NCI-H2196 treated with DMSO at 0.1 percent for 48 hours (cell line): ENCODE measurements around the gene PALMD.

ENCODE experiments used
- DNase-seq: peaks from one replicate; lab custom pipeline; 2025; ENCODE audit not compliant: unreplicated experiment; lab: John Stamatoyannopoulos, UW

Gene PALMD

GRCh38 chr1:99645699-99646531, at the start of gene PALMD:
PALMD (plus strand) TSS chr1:99646113; CDS start chr1:99646318, 205 bp downstream.
- DNase-seq, result no peak

- DNase-seq, result no peak
Observed at GRCh38 chr1:99598738-99599411, 47.0 kb upstream of the PALMD start.

GRCh38 chr1:99599678-99600175, 46.2 kb upstream of the PALMD start:
- DNase-seq, result no peak

- DNase-seq, result no peak
Observed at GRCh38 chr1:99600782-99601181, 45.1 kb upstream of the PALMD start.

- DNase-seq, result no peak
Observed at GRCh38 chr1:99601208-99601607, 44.7 kb upstream of the PALMD start.

- DNase-seq, result no peak
Observed at GRCh38 chr1:99601709-99602403, 44.1 kb upstream of the PALMD start.

- no peak for DNase-seq
Observed at GRCh38 chr1:99602404-99602969, 43.4 kb upstream of the PALMD start.

- no peak for DNase-seq
Observed at GRCh38 chr1:99603699-99604560, 42.0 kb upstream of the PALMD start.

GRCh38 chr1:99606306-99606705, 39.6 kb upstream of the PALMD start:
- no peak for DNase-seq

GRCh38 chr1:99607590-99607989, 38.3 kb upstream of the PALMD start:
- no peak for DNase-seq

GRCh38 chr1:99608058-99608457, 37.9 kb upstream of the PALMD start:
- DNase-seq, result no peak

GRCh38 chr1:99613716-99614115, 32.2 kb upstream of the PALMD start:
- no peak for DNase-seq

GRCh38 chr1:99614728-99615127, 31.2 kb upstream of the PALMD start:
- no peak for DNase-seq

- DNase-seq, result no peak
Observed at GRCh38 chr1:99619583-99619982, 26.3 kb upstream of the PALMD start.

GRCh38 chr1:99621340-99621901, 24.5 kb upstream of the PALMD start:
- no peak for DNase-seq

GRCh38 chr1:99622702-99623347, 23.1 kb upstream of the PALMD start:
- DNase-seq, result no peak

- DNase-seq, result no peak
Observed at GRCh38 chr1:99623554-99623953, 22.4 kb upstream of the PALMD start.

- no peak for DNase-seq
Observed at GRCh38 chr1:99627615-99628014, 18.3 kb upstream of the PALMD start.

GRCh38 chr1:99629164-99629563, 16.7 kb upstream of the PALMD start:
- no peak for DNase-seq
